GM12873 (cell line): ENCODE data around the gene MALT1.

ENCODE experiments used
- TF ChIP-seq, protein P1 (sequence below): IDR thresholded peaks from 2 replicates; pipeline ENCODE4 v1.5.1; 2012; ENCODE audit warnings: low read depth, mild to moderate bottlenecking, moderate library complexity, low read length, control low read depth; ENCODE audit not compliant: insufficient read depth; ENCODE audit errors: missing control alignments

MALT1 gene

DNA sequence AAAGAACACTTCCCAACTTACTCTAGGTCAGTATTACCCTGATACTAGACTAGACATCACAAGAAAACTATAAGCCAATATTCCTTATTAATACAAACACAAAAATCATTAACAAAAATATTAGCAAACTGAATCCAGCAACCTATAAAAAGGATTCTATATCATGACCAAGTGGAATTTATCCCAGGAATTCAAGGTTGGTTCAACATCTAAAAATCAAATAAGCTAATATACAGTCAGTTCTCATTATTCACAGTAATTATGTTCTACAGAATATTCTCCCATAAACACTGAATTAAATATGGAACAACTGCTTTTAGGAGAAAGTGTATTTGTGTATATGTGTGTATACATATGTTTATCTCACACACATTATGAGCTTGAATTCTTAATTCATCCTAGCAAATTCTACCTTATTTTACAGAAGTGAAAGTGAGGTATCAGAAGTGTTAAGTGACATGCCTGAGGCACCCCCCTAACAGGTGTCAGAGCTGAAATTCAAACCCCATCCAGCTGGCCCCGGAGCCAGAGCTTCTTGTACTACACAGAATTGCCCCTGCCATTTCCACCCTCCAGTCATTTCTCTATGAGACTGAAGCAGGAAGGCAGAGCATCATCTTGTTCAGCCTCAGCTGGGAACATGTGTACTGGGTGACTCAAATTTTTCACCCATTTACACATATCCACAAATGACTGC is 77.8 kb downstream of the MALT1 start:
- TF ChIP-seq, protein P1, sequence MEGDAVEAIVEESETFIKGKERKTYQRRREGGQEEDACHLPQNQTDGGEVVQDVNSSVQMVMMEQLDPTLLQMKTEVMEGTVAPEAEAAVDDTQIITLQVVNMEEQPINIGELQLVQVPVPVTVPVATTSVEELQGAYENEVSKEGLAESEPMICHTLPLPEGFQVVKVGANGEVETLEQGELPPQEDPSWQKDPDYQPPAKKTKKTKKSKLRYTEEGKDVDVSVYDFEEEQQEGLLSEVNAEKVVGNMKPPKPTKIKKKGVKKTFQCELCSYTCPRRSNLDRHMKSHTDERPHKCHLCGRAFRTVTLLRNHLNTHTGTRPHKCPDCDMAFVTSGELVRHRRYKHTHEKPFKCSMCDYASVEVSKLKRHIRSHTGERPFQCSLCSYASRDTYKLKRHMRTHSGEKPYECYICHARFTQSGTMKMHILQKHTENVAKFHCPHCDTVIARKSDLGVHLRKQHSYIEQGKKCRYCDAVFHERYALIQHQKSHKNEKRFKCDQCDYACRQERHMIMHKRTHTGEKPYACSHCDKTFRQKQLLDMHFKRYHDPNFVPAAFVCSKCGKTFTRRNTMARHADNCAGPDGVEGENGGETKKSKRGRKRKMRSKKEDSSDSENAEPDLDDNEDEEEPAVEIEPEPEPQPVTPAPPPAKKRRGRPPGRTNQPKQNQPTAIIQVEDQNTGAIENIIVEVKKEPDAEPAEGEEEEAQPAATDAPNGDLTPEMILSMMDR = no peak

DNA sequence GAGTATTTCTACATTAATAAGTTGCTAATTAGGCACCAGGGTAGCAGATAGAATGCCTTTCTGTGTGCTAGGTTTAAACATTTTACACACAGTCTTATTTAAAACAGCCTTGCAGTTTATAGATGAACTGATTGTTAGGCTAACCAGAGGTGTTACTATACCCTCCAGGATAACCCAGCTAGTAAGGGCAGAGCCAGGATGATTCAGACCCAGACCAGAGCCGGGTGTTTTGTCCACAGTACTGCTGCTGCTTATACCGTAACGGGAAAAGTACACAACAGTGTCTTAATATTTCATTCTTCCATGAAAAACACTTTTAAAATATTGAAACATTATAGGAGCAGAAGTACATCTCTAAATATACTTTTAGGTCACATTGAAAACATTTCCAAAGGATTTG is 82.7 kb downstream of the MALT1 start:
- TF ChIP-seq, protein P1 = no peak

DNA sequence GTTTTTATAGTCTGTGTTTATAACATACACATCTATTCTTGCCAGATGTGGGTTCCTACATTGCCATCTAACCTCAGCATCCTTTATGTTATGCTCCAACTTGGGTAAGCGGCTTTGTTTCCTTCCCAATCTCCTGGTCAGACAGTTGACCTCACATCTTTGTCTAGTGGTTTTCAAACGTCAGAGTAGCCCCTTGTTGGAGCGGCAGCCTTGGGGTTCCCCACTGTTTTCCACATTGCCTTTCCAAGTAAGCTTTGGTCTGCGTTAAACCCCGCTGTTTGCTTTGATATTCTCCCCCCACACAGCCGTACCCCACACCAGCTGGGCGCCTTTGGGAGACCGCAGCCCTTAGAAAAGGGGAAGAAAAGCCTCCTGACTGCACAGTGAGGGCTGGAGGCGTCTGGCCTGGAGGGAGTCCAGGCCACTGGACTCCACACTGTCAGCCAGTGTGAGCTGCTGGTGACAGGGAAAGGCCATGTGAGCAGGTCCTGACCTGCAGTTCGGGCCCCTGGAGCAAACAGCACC is 83.3 kb downstream of the MALT1 start:
- TF ChIP-seq, protein P1 = no peak

DNA sequence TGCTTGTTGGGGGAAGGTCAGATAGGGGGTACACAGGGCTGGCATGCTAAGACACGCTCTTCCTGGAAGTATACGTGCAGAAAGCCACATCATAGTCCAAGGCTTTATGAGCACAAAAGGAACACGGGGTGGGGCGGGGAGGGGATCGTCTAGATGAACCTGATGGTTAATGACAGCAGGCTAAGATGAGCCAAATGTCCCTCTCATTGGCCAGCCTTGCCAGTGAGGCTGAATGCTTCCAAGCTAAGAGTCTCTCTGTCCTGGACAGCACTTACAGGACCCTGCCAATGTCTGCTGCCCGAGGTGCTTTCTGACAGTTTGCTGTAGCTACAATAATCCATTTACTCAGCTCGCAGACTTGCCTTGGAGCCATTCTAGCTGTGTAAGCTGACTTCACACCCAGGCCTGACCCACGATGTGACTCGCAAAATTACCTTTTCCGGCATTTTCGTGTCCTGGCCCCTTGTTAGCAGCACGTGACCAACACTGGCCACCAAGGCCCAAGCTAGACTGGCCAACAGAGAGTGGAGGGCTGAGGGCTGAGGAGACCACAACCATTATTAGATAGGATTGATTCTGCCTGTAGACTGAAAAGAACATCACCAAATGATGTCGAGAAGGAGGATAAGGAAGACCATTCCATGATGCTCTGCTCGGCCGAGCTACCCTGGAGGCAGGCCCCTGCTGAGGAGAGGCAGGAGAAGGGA is 84.2 kb downstream of the MALT1 start:
- TF ChIP-seq, protein P1 = no peak

DNA sequence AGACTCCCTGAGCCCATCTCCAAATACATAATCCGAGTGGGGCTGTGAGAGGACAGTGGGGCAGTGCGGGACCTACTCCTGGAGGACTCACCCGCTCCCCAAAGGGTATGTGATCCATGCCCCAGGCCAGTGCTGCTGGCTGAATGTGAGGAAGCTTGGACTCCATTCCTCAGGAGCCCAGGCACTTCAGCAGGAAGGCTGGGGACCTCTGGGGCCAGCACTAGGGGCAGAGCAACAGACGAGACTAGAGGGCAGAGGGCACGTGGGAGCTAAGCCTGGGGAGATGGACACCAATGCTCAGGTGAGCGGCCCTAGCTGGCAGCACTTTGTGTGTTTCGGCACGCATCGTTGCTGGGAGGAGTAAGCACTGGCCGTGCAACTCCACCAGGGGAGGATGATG is 84.9 kb downstream of the MALT1 start:
- TF ChIP-seq, protein P1 = no peak

DNA sequence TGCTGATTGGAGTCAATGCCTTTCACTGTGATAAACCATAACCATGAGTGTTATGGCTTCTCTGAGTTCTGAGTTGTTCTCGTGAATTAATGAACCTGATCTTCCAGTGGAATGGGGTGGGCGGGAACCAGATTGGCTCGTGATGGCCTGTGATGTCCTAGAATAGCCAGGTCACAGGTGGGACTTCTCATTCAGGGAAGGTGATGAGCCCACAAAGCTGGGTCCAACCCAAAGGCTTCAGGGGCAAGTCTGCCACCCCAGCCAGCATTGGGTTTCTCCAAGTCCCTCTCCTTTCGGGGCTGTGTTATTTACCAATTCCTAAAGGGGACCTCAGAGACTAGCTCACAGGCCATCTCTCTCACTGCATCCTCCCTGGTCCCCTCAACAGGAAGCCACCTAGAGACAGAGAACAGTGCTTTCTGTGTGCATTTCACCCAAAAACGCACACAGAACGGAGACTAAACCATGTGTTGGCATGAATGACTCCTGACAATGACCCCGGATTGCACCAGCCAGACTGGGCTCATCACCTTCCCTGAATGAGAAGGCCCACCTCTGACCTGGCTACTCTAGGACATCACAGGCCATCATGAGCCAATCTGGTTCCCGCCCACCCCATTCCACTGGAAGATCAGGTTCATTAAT is 85.5 kb downstream of the MALT1 start:
- TF ChIP-seq, protein P1 = no peak

DNA sequence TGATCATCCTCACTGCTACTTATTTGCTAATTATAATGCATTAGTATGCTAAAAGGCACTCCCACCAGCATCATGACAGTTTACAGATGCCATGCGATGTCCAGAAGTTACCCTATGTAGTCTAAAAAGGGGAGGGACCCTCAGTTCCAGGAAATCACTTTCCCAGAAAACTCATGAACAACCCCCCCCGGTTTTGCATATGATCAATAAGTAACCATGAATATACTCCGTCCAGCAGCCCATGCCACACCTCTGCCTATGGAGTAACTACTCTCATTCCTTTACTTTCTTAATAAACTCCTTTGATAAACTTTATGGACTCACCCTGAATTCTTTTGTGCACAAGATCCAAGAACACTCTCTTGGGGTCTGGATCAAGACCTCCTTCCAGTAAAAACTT is 86.8 kb downstream of the MALT1 start:
- TF ChIP-seq, protein P1 = no peak
